HEK293T (cell line): ENCODE data around the gene OR8S1.

ENCODE experiments used
- BHLHE40 ChIP-seq: fragments of 450-650 bp; IDR thresholded peaks from 2 replicates; pipeline ENCODE4 v1.6.1; 2016; ENCODE audit warnings: mild to moderate bottlenecking, moderate library complexity, borderline replicate concordance
- ELF4 ChIP-seq: fragments of 450-650 bp; IDR thresholded peaks from 2 replicates; pipeline ENCODE4 v1.6.1; 2017; ENCODE audit warnings: antibody characterized with exemption
- FOXA1 ChIP-seq: fragments of 450-650 bp; IDR thresholded peaks from 2 replicates; pipeline ENCODE4 v1.6.1; 2016; ENCODE audit warnings: mild to moderate bottlenecking
- FOXK2 ChIP-seq: fragments of 450-650 bp; IDR thresholded peaks from 2 replicates; pipeline ENCODE4 v1.6.1; 2016; ENCODE audit warnings: mild to moderate bottlenecking
- FOXM1 ChIP-seq: fragments of 450-650 bp; IDR thresholded peaks from 2 replicates; pipeline ENCODE4 v1.6.1; 2017; ENCODE audit warnings: mild to moderate bottlenecking, borderline replicate concordance
- L3MBTL2 ChIP-seq: fragments of 450-650 bp; conservative IDR thresholded peaks from 2 replicates; pipeline ENCODE4 v1.6.1; 2016; ENCODE audit warnings: mild to moderate bottlenecking
- LEF1 ChIP-seq: fragments of 450-650 bp; IDR thresholded peaks from 2 replicates; pipeline ENCODE4 v1.6.1; 2017; ENCODE audit warnings: mild to moderate bottlenecking, borderline replicate concordance
- NFRKB ChIP-seq: fragments of 450-650 bp; IDR thresholded peaks from 2 replicates; pipeline ENCODE4 v1.6.1; 2016; ENCODE audit warnings: mild to moderate bottlenecking, moderate library complexity
- PKNOX1 ChIP-seq: fragments of 450-650 bp; IDR thresholded peaks from 2 replicates; pipeline ENCODE4 v1.6.1; 2016
- SP1 ChIP-seq: fragments of 450-650 bp; IDR thresholded peaks from 2 replicates; pipeline ENCODE4 v1.6.1; 2017
- SUZ12 ChIP-seq: fragments of 450-650 bp; IDR thresholded peaks from 2 replicates; pipeline ENCODE4 v1.6.1; 2016; ENCODE audit warnings: mild to moderate bottlenecking
- ZNF384 ChIP-seq: fragments of 450-650 bp; IDR thresholded peaks from 2 replicates; pipeline ENCODE4 v1.6.1; 2016

GRCh38 chr12:48510111-48510510 lies 15.3 kb upstream of the OR8S1 start:
- TF ChIP-seq NFRKB (no peak), FOXK2 (no peak), SP1 (no peak), BHLHE40 (no peak), ZNF384 (no peak), SUZ12 (no peak), L3MBTL2 (no peak), LEF1 (no peak), FOXA1 (no peak), FOXM1 (no peak), ELF4 (no peak), PKNOX1 (no peak)
